CD14-positive monocyte (primary cell): ENCODE results near the gene OARD1. TPM values are rescaled to one million over a fixed set of nuclear protein-coding genes. Genes with fewer than 3 reads are reported as not detected.

ENCODE experiments used
- DNase-seq, 3 donors: peaks; one replicate each; pipeline ENCODE4 v3.0.0-alpha.2; 2011 to 2022
- H2AFZ ChIP-seq: 2 replicates; pipeline ENCODE4 v1.6.0; 2012; ENCODE audit warnings: mild to moderate bottlenecking, low read depth, low read length, inconsistent platforms; ENCODE audit not compliant: insufficient read depth, poor library complexity, severe bottlenecking
- H3K27ac ChIP-seq, 2 donors: 1 replicate in 1 of 2; 2 replicates in 1 of 2; pipeline ENCODE4 v1.5.1; 2012 to 2013; ENCODE audit warnings: low read length in 2 of 2, control low read depth in 1 of 2, inconsistent platforms in 1 of 2, low read depth in 1 of 2, mild to moderate bottlenecking in 1 of 2
- H3K27me3 ChIP-seq, 2 donors: one replicate each; pipeline versions ENCODE4 v1.6.0 to v1.6.1; 2011 to 2013; ENCODE audit warnings: low read length in 2 of 2; ENCODE audit not compliant: control insufficient read depth in 2 of 2, insufficient read depth in 2 of 2
- H3K36me3 ChIP-seq, 2 donors: replicated peaks in 1 of 2; 1 replicate in 1 of 2; 2 replicates in 1 of 2; pipeline versions ENCODE4 v1.5.1 to v1.6.1; 2012 to 2013; ENCODE audit warnings: low read length in 2 of 2, control low read depth in 1 of 2, inconsistent platforms in 1 of 2, mild to moderate bottlenecking in 1 of 2; ENCODE audit not compliant: insufficient read depth in 2 of 2, control insufficient read depth in 1 of 2
- H3K4me1 ChIP-seq, 2 donors: 1 replicate in 1 of 2; 2 replicates in 1 of 2; pipeline versions ENCODE4 v1.5.1 to v1.6.1; 2012 to 2013; ENCODE audit warnings: low read length in 2 of 2, control low read depth in 1 of 2, inconsistent platforms in 1 of 2, mild to moderate bottlenecking in 1 of 2, moderate library complexity in 1 of 2; ENCODE audit not compliant: insufficient read depth in 2 of 2, control insufficient read depth in 1 of 2
- H3K4me2 ChIP-seq: replicated peaks from 2 replicates; pipeline ENCODE3; 2012; ENCODE audit warnings: low read length, moderate library complexity, mild to moderate bottlenecking; ENCODE audit not compliant: poor library complexity, severe bottlenecking; ENCODE audit errors: extremely low read depth
- H3K4me3 ChIP-seq, 3 experiments: fragments of 200-600 bp in 1 of 3; sonication (generic) in 1 of 3; replicated peaks in 1 of 3; 1 replicate in 2 of 3; 2 replicates in 1 of 3; pipeline ENCODE4 v1.5.1; 2011 to 2013; ENCODE audit warnings: low read length in 3 of 3, mild to moderate bottlenecking in 3 of 3, control low read depth in 2 of 3, low read depth in 2 of 3, inconsistent platforms in 1 of 3, moderate library complexity in 1 of 3
- H3K79me2 ChIP-seq: 2 replicates; pipeline ENCODE4 v1.6.0; 2012; ENCODE audit warnings: mild to moderate bottlenecking, control low read depth, inconsistent platforms, low read length, moderate library complexity; ENCODE audit not compliant: insufficient read depth
- H3K9ac ChIP-seq: 2 replicates; pipeline ENCODE4 v1.6.0; 2017; ENCODE audit warnings: low read length, mild to moderate bottlenecking; ENCODE audit not compliant: insufficient read depth, poor library complexity, severe bottlenecking
- H3K9me3 ChIP-seq, 2 donors: replicated peaks in 1 of 2; 1 replicate in 1 of 2; 2 replicates in 1 of 2; pipeline versions ENCODE4 v1.5.1 to v1.6.1; 2012 to 2013; ENCODE audit warnings: low read length in 2 of 2, control low read depth in 1 of 2; ENCODE audit not compliant: control insufficient read depth in 1 of 2, insufficient read depth in 1 of 2
- H4K20me1 ChIP-seq: 2 replicates; pipeline ENCODE4 v1.6.0; 2012; ENCODE audit warnings: mild to moderate bottlenecking, low read length, control low read depth, moderate library complexity; ENCODE audit not compliant: insufficient read depth
- H3K27ac Mint-ChIP-seq, 7 donors: one replicate each; pipeline ENCODE4 v1.8.0; 2020; ENCODE audit warnings: mild to moderate bottlenecking in 7 of 7, mixed read lengths in 7 of 7, moderate library complexity in 6 of 7, inconsistent platforms in 2 of 7
- H3K27me3 Mint-ChIP-seq, 3 donors: one replicate each; pipeline ENCODE4 v1.8.0; 2021 to 2022; ENCODE audit warnings: low read depth in 3 of 3, mild to moderate bottlenecking in 3 of 3, mixed read lengths in 3 of 3, moderate library complexity in 3 of 3, inconsistent platforms in 1 of 3
- H3K36me3 Mint-ChIP-seq, 2 donors: one replicate each; pipeline ENCODE4 v1.8.0; 2020; ENCODE audit warnings: mixed read lengths in 2 of 2, inconsistent platforms in 1 of 2, mild to moderate bottlenecking in 1 of 2
- H3K4me1 Mint-ChIP-seq: one replicate; pipeline ENCODE4 v1.8.0; 2020; ENCODE audit warnings: mild to moderate bottlenecking, mixed read lengths
- H3K4me3 Mint-ChIP-seq, 2 donors: one replicate each; pipeline ENCODE4 v1.8.0; 2020; ENCODE audit warnings: mild to moderate bottlenecking in 2 of 2, mixed read lengths in 2 of 2, moderate library complexity in 1 of 2
- H3K9me3 Mint-ChIP-seq, 7 donors: one replicate each; pipeline ENCODE4 v1.8.0; 2020 to 2022; ENCODE audit warnings: mixed read lengths in 7 of 7, mild to moderate bottlenecking in 6 of 7, moderate library complexity in 6 of 7, inconsistent platforms in 2 of 7
- WGBS: methylation state at CpG from one replicate; pipeline ENCODE4 v1.1.5; 2013; ENCODE audit warnings: missing lambda C conversion rate; ENCODE audit not compliant: insufficient coverage; 5-methylcytosine and 5-hydroxymethylcytosine counted together
- intact Hi-C, 2 donors: fragments of 100-400 bp; cut with micrococcal nuclease; formaldehyde crosslinking; loops; one replicate each; pipeline versions ENCODE4 v1.15.0 to v1.15.1; 2023
- polyA plus RNA-seq, 3 donors: library from polyadenylated mRNA; depleted of rRNA in 1 of 3; unstranded in 2 of 3; stranded (reverse) in 1 of 3; fragments of 300-500 nt in 2 of 3; fragments of >200 nt in 1 of 3; fragmentation: Illumina TruSeq in 2 of 3; gene quantifications; 1 replicate in 2 of 3; 2 replicates in 1 of 3; pipeline ENCODE4 v1.2.3, GENCODE V29; 2012 to 2021
- TF ChIP-seq, protein P1 (sequence below): fragments of 200-600 bp; IDR thresholded peaks from one replicate; pipeline ENCODE4 v1.8.0; 2022; ENCODE audit warnings: antibody characterized with exemption, mild to moderate bottlenecking

The OARD1 gene
- polyA plus RNA-seq, 3 donors, result 6.5 to 23.6 (median 16.8) TPM

DNA sequence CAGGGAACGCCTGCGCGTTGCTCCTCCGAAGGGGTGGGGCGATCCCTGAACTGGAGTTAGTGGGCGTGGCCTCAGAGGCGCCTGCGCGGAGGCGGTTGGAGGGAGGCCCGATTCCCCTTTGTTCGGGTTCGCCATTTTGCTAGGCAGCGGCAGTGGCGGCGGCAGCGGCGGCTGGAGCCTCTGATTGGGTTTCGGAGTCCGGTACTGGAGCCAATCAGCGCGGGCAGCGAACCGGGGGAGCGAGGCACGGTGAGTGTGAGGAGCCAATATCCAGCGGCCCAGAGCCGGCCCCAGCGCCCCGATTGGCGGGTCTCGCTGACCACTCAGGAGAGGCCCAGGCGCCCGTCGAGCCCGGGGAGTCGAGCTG, 663 bp upstream of the OARD1 start, which contains the start of gene NFYA:
Gene NFYA, plus strand, starts transcription at position 139 of the 367 bp plus-strand sequence. CDS start 6,116 bp downstream, outside the sequence.
- peak within 1 kb of the TSS; percentile 80 to 88 (median 88) for H3K4me3 ChIP-seq

GRCh38 chr6:41071501-41071922, 644 bp downstream of the OARD1 start:
- Histone ChIP-seq H4K20me1 (peaks cover 10% of the 10 kb centered on the region), H3K79me2 (peaks cover 42% of the 10 kb centered on the region), H2AFZ (peak overlapping the region; percentile 82), H3K4me2 (peak overlapping the region; percentile 77), H3K4me3 (peak overlapping the region; percentile 64 to 88 (median 88)), H3K4me1 (peaks cover 18 to 27% of the 10 kb centered on the region in 2 donors), H3K36me3 (peaks cover 8 to 31% of the 10 kb centered on the region in 2 donors), H3K27ac (peak overlapping the region; percentile 96 to 98), H3K9me3 (no peaks in the 10 kb centered on the region), H3K27me3 (no peaks in the 10 kb centered on the region), H3K9ac (peak overlapping the region; percentile 96)
- peaks cover 31% of the 10 kb centered on the region for H3K4me1 Mint-ChIP-seq
- WGBS, result 0% methylated on average over 13 of the region's 16 CpGs
- peak overlapping the region; percentile 97 to 99 (median 98) for H3K27ac Mint-ChIP-seq
- peak overlapping the region; percentile 88 to 93 for H3K4me3 Mint-ChIP-seq
- TF ChIP-seq, protein P1, sequence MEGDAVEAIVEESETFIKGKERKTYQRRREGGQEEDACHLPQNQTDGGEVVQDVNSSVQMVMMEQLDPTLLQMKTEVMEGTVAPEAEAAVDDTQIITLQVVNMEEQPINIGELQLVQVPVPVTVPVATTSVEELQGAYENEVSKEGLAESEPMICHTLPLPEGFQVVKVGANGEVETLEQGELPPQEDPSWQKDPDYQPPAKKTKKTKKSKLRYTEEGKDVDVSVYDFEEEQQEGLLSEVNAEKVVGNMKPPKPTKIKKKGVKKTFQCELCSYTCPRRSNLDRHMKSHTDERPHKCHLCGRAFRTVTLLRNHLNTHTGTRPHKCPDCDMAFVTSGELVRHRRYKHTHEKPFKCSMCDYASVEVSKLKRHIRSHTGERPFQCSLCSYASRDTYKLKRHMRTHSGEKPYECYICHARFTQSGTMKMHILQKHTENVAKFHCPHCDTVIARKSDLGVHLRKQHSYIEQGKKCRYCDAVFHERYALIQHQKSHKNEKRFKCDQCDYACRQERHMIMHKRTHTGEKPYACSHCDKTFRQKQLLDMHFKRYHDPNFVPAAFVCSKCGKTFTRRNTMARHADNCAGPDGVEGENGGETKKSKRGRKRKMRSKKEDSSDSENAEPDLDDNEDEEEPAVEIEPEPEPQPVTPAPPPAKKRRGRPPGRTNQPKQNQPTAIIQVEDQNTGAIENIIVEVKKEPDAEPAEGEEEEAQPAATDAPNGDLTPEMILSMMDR, result no peak
- intact Hi-C loops, result loop anchor here (5.0 to 10.0 kb wide), 3 partner anchors 111 to 663 kb away; partner anchors contain the start of gene TFEB (in 1 of the 2)
- no peaks in the 10 kb centered on the region for H3K27me3 Mint-ChIP-seq
- peaks cover 38% of the 10 kb centered on the region in 2 donors for H3K36me3 Mint-ChIP-seq
- peak in 1 of 3 donors; percentile 87 for DNase-seq
- no peaks in the 10 kb centered on the region for H3K9me3 Mint-ChIP-seq

More for the DNA sequence above, 663 bp upstream of the OARD1 start, which contains the start of gene NFYA:
- H3K79me2 ChIP-seq, result peaks cover 55% of the 10 kb centered on the region
- H3K4me1 ChIP-seq, result peaks cover 18 to 27% of the 10 kb centered on the region in 2 donors
- H3K9me3 ChIP-seq, result no peaks in the 10 kb centered on the region
- H3K27me3 ChIP-seq, result no peaks in the 10 kb centered on the region
- H3K9me3 Mint-ChIP-seq, result no peaks in the 10 kb centered on the region
- H3K36me3 ChIP-seq, result peaks cover 8 to 22% of the 10 kb centered on the region in 2 donors
- H3K36me3 Mint-ChIP-seq, result peaks cover 24 to 26% of the 10 kb centered on the region in 2 donors
- H3K9ac ChIP-seq, result peak within 1 kb of the TSS; percentile 99
- H3K4me2 ChIP-seq, result peak within 1 kb of the TSS; percentile 83
- peak within 1 kb of the TSS; percentile 82 for H2AFZ ChIP-seq
- TF ChIP-seq, protein P1, result no peak
- peaks cover 29% of the 10 kb centered on the region for H3K4me1 Mint-ChIP-seq
- intact Hi-C loops, result loop anchor here (5.0 to 10.0 kb wide), 3 partner anchors 109 to 662 kb away; partner anchors contain the start of gene TFEB (in 1 of the 2)
- WGBS, result 0% methylated on average over 36 of the region's 37 CpGs
- H3K27ac ChIP-seq, result peak within 1 kb of the TSS; percentile 96 to 98
- peak within 1 kb of the TSS; percentile 97 to 99 (median 98) for H3K27ac Mint-ChIP-seq
- peaks cover 18% of the 10 kb centered on the region for H4K20me1 ChIP-seq
- no peak for DNase-seq
- H3K4me3 Mint-ChIP-seq, result peak within 1 kb of the TSS; percentile 92 to 93
- H3K27me3 Mint-ChIP-seq, result no peaks in the 10 kb centered on the region
